Medulla oblongata (tissue), 1 donor: ENCODE results near the gene SPATA32.

Source experiments
- DNase-seq: peaks from one replicate; pipeline ENCODE4 v3.0.0-alpha.2; 2015; ENCODE audit errors: extremely low spot score

The SPATA32 gene

DNA sequence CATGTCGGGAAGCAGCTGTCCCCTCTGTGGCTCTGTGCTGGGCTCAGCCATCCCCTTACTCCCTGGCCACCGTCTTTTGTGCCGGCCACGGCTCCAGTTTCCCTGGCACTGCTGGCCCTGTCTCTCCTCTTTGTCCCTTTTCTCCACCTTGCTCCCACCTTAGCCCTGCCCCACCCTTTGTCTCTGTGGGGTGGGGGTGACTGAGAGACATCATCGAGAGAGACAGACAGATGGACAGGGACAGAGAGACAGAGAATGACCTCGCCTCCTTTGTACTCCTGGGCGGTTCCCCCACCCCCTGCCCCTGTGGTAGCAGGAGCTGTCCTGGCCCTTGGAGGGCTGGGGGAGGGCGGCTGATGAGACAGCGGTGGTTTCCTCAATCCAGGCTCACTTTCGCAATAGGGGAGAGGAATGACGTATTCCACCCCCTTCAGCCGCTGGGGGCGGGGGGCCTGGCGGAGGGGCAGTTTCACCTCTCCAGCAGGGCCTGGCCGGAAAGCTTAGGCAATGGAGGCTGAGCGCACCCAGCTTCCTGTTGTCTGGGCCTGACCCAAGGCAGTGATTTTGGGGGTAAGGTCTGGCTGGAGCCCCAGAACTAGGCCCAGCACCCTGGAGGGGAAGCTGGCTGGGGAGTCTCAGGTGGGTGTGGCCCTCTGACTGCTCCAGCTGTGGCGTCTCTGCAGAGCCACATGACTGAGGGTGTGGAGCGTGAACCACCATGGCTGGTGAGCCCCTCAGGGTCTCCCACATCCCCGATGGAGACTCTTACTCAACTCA is 32.9 kb downstream of the SPATA32 start:
- peak; percentile 82 for DNase-seq

DNA sequence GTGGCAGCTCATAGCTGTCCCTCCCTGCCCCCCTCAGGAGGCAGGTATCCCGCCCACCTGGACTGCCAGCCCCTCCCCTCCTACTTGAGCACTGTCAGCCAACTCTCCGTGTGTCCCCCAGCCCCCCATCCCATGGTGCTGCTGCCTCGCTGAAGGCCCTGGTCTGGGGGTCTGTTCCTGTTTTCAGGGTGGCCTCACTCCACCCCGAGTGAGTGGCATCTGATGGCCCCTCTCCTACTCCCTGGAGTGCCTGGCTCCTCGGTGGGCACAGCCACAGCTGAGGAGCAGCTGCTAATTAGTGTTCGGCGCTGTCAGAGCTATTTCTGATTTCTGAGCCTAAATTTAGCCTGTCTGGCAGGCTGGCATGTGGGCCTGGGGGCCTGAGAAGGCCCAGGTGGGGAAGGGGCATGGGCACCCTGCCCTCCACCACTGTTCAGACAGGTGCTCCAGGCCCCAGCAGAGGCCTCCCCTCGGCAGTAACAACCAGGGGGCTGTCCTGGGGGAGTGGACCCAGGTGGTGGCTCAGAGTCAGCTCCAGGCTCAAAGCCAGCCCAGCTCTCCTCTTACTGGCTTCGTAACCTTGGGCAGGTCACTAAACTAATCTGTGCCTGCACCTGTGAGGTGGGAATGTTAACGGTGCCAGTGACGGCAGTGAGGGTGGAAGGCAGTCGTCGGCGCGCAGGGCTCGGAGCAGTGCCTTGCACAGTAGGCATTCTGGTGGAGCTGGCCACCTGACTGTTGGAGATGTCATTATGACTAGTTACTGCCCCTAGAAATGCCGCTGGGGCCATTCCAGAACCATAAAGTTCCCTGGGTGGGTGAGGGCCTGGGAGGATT is 33.8 kb downstream of the SPATA32 start:
- DNase-seq, result no peak

DNA sequence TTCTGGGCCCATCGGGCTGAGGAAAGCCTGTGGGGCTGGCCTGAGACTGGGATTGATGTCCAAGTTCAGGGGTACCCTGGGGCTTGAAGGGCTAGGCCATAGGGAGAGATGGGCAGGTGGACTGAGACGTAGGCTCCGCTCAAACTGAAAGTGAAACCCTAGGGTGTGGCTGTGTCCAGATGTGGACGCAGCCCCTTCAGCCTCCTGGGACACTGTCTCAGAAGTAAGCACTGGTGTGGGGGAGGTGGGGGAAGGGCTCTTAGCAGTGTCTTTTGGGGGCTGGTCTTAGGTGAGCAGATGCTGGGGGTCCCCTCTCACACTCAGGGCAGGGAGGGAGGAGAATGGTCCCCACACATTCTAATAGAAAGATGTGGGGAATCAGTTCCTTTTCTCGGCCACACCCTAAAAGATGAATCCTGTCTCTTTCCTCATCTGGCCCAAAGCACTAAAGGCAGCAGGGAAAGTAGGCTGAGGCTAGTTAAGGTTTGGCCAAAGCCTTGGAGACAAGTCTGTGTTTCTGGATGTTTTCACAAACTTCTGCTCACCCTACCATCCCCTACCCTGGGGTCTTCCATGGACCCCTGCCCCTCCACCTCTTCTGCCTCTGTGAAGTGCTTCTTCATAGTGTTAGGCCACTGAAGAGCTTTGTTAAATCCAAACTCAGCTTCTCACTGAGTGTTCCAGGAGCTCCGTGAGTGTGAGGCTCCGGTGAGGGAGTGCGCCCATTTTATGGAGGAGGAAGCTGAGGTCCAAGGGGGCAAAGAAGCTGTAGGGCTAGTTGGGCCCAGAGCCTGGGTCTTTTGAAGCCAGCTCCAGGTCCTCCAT is 34.6 kb downstream of the SPATA32 start:
- DNase-seq, result no peak

DNA sequence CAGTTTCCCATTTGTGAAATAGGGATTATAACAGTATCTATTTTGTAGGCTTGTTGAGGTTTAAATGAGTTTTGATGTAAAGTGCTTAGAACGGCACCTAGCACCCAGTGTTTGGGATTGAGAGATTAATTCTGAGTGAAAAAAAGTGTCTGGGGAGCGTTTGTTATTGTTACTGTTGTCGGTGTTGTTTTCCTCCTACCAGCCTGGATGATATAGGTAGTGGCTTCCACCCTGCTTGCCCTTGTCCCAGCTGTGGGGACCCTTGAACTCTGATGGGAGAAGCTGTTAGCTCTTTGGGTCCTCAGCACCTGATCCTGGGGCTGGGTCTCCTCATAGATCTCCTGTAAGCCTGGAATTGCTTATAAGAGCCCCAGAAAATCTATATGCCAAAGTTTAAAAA is 35.3 kb downstream of the SPATA32 start:
- no peak for DNase-seq

DNA sequence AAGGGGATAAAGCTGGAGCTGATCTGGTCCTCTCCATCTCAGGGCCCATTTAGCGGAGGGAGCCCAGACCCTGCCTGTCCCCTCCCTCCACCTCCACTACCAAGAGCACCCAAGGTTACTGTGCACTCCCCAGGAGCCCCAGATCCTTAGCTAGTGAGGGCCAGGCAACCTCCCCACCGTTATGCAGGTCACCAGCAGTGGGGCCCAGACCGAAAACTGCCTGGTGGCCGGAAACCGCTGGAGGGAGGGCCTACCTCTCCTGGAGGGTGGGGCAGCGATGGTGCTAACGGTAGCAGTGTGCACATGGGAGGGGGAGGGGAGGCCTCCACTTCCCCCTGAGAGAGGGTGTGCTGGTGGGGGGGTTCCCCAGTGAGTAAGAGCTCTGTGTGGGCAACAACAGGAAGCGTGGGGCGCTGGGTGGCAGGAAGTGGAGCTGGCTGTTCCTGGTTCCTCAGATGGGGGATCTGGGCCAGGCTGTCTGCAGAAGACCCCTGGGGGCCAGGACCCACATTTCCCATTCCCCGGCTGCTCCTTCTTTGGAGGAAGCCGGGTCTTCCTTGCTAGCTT is 35.8 kb downstream of the SPATA32 start:
- DNase-seq, result peak; percentile 76

DNA sequence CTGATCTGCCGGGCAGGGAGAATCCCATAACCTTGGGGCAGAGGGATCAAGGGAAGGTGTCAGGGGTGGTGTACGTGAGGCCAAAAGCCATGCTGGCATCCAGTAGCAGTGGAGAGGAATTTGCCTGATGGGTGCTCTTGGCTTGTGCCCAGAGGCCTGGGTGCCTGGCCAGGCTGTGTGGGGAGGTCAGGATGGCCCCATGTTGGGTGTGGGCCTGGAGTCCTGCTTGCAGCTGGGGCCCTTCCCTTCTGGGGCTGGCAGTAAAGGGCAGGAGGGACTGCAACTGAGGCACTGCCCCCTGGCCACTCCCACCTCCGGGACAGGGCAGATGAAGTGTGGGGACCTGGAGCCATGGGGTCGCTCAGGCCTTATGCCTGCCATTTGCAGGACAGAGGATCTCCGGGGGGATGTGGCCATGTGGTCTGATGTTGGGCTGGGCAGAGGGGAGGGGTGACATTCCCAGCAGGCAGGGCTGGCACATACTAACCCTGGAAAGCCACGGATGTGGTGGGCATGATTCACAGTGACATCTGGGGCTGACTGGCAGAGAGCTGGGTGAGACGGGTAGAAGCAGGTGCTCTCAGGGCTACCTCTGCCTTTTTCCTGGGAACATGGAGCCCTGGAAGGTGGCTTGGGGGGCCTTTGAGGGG is 36.7 kb downstream of the SPATA32 start:
- DNase-seq, result no peak

DNA sequence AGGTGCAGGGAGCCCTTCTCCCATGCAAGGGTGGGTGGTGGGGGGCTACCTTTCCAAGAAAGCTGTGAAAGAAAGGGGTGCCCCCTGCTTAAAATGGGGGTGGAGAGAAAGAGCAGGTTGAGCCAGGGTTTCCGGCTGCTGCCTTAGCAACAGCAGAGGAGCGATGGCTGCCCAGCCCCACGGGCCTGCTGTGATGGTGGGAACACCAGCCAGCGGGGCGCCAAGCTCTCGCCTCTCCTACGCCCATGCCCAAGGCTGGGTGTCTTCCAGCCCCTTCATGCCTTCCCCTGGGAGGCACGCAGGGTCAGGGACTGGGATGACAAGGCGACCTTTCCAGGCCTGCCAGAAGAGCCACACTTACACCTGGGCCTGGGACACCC is 37.2 kb downstream of the SPATA32 start:
- no peak for DNase-seq

DNA sequence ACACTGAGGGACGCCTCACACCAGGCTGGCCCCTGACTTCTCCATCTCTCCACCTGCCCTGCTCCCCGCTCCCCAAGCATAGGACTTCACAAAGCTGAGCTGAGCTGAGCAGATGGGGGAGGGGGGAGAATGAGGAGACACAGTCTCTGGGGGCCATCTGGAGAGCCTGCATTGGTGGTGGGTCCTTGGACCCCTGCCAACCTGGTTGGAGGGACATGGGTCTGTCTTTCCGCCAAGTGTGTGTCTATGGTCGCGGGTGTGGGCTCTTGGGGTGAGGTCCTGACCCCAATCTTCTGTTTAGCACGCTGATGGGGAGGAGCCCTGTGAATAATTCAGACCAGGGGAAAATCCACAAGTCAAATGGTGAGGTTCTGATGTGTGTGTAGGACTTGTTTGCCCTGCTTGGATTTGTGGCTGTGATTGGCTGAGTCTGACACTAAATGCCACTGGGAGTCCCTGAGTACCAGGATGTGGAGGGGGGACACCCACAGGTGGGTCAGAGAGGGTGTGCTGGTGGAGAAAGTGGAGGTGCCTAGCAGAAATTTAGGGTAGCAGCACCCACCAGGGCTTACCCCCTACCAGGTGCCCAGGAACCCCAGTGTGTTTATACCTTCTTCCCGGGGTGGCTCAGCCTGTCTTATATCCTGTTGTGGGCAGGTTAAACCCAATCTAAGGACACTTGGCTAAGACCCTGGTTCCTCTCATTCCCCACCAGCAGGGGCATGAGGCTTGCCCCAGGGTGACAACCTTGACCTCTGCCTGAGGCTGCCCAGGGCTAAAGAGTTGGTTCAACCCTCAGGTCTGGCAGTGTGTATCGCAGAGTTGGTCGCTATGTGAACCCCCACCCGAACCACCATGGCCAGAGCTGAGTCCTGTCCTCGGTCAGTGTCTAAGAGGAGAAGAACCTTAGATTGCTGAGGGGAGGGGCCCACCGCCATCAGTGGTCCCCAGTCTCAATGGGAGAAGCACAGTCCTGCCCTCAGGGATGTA is 38.1 kb downstream of the SPATA32 start:
- DNase-seq, result no peak

DNA sequence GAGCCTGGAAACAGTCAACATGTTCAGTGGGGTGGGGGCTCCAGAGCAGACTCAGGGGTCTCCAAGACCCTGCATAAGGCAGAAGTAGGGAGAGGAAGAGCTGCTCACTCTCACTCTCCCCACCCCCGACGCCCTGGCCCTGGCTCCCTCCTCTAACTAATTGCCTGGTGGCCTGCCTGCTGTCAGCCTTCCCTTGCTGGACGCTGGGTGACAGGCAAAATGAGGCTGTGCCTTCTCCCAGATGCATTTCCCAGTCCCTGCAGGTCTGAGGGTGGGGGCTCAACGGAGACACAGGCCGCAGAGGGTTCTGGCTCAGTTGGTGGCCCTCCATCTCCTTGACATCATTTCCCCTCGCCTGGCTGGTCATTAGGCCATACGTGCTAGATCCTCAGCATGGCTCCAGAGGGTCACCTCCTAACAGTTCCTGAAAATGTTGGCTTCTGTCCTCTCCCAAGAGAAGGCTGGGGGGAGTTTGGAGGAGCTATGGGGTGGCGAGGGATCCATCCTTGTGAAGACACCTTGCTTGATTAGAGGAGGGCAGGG is 38.8 kb downstream of the SPATA32 start:
- DNase-seq, result no peak

DNA sequence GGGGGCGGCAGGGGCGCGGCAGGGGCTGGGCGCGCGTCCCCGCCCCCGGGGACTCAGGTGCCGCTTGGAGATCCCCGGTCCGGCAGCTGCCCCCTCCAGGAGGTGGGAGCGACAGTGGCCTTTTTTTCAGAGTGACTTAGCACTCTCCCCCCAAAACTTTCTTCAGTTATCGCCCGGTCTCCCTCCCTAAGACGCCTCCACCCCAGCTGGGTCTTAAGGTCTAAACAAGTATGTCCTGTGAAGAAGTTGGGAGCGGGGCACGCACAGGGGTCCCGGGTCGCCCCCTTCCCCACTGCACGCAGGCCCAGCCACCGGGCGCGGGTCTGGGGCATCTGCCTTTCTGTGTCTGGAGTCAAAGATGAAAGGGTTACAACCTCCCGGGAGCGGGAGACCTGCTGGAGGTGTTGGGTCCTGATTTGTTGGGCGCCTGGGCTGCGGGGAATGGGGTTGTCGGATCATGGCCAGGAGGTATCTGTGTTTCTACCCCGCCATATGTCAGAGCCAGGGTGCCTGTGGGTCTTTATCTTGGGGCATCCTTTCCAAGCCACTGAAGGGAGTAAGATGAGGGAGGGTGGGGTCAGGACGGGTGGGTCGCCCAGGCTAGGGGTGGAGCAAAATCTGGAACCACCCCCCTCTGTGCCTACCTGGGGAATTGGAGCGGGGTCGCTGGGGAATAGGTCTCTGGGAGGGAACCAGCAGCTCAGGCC is 39.5 kb downstream of the SPATA32 start:
- peak; percentile 9 for DNase-seq

DNA sequence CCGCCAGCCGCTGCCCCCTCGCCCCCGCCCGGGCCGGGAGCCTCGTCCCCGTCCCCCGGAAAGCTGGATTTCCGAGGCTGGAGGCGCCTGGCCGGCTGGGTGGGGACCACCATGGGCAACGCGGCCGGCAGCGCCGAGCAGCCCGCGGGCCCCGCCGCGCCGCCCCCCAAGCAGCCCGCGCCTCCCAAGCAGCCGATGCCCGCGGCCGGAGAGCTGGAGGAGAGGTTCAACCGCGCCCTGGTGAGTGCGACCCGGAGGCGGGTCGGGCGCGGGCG is 39.9 kb downstream of the SPATA32 start:
- DNase-seq, result no peak

DNA sequence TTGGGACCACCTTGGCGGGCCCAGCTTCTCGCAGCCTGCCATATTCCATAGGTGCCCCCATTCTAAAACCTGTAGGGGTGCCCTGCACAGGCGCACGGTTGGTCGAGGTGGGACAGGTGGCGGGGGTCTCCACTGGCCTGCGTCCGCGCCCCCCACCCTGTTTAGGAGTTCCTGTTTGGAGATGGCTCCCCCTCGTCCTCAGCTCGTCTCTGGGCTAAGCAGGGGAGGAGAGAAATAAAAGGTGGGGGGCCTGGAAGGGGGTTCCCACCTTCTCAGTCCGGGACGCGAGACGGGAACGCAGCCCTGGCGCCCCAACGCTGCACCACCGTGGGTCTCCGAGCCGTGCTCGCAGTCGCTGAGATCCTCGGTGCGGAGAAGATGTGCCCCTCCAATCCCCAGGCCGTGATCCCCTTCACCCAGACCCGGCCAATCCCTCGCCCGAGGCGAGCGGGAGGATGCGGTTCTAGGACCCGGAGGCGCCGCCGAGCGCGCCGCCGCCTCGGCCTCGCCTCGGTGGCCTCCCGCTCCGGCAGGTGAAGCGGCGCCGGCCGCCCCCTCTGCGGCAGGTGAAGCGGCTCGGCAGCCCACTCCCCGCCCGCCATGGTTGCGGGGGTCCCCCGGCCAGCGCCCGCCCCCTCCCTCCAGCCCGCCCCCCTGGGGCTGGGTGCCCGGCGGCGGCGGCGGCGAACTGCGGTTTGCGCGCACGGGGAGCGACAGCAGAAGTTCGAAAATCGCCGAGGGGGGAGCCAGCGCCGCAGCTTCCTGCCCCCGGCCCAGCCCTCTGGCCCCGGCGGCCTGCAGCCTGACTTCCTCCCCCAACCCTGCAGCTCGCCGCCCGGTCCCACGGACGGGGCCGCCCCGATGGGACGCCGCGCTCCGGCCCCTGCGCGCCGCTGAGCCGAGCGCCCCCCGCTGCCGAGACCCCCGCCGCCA is 40.5 kb downstream of the SPATA32 start, which contains the start of gene FMNL1:
FMNL1 (plus strand) TSS at position 805 of the 933 bp plus-strand sequence. CDS start 240 bp downstream, outside the sequence.
- peak; percentile 20 for DNase-seq

DNA sequence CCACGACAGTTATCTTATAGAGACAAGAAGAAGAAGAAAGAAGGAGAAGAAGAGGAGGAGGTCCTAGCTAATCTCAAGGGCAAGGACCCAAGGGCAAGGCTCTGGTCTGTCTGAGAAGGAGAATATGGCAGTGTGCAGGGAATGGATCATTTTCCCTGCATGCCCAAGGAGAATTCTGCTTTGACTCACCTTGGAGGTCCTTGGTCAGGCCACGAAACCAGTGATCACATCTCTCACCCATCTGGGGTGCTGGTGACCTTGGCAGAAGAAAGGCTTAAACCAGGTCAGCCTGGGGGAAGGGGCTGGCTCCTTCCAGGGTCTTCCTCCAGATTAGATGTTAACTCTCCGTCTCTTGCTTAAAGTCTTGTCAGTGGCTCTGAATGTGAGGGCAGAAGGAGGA is 41.8 kb downstream of the SPATA32 start:
- DNase-seq, result no peak

DNA sequence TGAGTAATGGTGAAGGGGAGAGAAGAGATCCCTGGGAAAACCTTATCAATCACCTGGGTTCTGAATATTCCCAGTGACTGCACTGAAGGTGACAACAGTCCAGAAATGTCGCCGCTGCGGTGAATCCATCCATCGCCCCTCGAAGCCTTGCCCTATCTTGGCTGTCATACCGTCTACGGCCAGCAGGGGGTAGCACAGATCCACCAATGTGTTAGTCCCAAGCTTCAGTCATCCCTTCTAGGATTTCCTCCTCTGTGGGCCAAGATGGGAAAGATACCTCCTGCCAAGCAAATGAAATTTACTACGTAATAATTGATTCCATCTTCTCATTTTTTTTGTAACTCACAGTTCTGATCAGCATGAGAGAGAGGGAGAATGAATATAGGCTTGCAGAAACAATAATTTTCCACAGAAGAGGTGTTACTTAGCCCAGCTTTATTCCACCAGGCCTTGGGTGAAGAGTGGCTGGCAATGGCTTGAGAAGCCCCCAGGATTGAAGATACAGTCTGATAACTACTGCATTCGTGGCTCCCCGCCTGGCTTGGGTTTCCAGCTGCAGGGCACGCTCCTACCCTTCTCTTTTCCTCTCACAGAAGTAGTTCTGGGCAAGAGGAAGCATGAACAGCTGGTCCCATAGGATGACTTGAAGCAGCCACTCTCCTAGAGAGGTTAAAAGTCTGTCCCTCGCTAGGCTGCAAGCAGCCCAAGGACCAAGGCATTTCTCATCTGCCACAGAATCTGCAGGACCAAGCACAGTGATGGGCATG is 42.8 kb downstream of the SPATA32 start:
- peak; percentile 92 for DNase-seq
